DMS114 treated with DMSO at 0.1 percent for 48 hours (cell line): ENCODE measurements around the gene SIRT5.

ENCODE experiments used
- DNase-seq: peaks from one replicate; lab custom pipeline; 2025; ENCODE audit not compliant: unreplicated experiment; lab: John Stamatoyannopoulos, UW

The SIRT5 gene

DNA sequence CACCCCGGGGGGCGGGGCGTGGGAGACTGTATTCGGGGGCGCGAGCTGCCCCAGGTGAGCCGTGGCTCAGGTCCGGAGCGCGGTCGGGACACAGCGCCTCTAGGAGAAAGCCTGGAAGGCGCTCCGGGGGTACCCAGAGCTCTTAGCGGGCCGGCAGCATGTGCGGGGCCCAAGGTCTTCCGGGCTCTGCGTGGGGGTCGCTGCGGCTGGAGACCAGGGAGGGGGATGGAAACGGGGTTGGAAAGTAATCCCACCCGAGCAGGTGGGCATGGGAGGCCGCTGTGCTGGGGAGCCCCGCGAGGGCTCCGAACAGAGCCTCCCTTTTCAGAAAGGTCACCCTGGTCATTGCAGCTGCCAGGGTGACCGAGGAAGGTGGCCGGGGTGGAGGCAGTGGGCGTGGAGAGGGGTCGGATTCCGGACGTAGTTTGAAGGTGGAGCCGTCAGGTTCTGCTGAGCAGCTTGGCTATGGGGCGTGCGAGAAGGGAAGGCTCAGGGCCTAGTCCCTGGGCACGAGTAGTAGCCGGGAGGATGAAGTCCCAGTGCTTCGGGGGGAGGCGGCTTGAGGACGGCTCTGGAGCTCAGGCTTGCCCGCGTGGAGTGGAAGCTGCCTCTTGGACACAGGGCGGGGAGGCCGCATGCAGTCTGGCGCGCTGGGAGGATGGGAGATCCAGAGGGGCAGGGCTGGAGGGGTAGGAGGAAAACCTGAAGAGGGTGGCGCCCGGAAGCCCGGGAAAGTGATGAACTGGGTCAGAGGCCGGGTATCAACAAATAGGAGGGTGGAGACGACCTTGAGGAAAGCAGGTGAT lies at the start of gene SIRT5:
Gene SIRT5 (plus strand): TSS at position 31 of the 806 bp plus-strand sequence. CDS start 9,510 bp downstream, outside the sequence.
- DNase-seq: peak; percentile 85

DNA sequence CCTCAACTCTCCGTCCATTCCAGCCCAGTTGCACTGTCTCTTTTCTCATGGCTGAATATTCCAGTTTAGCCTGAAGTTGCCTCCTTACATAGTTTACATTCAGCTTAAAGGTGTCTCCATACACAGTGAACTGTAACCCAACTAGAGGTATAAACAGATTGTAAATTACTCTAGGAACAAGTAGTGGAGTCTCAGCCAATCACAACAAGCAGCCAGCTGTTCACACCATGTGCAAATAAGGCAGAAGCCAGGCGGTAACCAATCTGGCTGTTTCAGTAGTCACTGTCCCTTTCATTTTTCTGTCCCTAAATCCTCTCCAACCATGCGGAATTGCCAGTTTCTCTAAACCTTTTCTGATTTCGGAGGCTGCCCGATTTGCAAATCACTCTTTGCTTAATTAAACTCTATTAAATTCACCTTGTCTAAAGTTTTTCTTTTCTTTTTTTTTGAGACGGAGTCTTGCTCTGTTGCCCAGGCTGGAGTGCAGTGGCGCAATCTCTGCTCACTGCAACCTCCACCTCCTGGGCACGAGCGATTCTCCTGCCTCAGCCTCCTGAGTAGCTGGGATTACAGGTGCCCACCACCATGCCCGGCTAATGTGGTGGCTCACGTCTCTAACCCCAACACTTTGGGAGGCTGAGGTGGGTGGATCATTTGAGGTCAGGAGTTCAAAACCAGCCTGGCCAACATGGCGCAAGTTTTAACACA lies 49.4 kb upstream of the SIRT5 start:
- DNase-seq: no peak

DNA sequence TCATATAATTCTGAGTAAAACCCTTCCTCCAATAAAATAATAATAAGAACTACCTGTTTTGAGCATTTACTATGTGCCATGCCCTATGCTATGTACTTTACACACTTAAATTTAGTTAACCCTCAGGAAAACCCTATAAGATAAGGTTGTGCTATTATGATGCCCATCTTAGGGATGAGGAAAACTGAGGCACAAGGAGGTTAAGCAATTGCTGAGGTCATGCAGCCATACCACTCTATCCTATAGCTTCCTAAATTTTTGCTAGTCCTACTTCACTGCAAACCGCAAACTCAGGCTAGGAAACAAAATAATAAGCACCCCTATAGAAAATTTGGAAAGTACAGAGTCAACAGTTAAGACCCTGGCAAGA lies 48.1 kb upstream of the SIRT5 start:
- DNase-seq: no peak

DNA sequence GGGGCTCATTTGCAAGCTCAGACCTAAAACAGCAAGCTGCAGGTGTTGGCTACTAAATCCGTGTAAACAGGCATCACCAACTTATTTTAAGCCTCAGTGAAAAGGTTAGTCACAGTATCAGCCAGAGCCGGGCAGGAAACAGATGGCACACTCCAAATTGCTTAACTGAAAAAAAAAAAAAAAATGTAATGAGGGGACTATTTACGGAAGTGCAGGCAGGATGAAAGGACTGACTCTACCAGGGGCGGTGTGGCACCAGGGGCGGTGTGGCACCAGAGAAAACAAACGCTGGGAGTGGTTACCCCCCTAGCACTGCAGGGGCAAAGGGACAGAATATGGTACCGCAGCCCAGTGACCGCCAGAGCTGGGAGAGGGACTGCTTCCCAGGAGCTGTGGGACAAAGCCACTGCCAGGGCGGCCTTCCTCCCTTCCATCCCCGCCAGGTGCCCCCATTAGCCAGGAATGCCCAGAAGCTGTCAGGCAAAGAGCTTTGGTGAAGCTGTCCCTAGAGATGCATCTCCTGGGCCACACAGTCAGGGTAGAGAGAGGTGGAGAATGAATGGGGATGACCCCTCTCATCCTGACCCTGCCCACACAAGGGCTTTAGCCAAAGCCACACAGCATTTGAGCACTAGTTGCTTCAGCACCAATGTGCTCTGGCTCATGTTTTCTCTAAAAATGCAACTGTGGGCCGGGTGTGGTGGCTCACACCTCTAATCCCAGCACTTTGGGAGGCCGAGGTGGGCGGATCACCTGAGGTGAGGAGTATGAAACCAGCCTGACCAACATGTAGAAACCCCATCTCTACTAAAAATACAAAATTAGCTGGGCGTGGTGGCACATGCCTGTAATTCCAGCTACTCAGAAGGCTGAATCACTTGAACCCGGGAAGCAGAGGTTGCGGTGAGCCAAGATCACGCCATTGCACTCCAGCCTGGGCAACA lies 47.4 kb upstream of the SIRT5 start:
- no peak for DNase-seq

DNA sequence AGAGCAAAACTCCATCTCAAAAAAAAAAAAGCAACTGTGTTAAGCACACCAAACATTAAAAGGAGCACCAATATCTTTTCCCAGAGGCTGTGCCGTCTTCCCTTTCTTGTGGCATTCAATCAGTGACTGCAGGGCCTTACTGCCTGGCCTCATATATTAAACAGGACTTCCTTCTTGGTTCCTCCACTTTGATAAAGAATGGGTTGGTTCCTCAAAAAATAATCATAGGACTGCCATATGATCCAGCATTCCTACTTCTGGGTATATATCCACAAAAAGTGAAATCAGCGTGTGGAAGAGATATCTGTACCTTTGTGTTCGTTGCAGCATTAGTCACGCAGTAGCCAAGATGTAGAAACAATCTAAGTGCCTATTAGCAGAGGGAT lies 46.7 kb upstream of the SIRT5 start:
- no peak for DNase-seq

DNA sequence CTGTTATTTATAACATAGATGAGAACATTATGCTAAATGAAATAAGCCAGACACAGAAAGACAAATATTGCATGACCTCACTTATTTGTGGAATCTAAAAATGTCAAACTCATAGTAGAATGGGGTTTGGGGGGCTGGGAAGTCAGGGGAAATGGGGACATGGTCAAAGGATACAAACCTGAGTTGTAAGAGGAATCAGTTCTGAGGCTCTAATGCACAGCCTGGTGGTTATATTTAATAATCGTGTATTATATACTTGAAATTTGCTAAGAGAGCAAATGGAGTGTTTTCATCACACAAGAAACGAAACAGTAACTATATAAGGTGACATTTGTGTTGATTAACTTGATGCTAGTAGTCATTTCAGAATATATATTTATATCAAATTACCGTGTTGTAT lies 46.2 kb upstream of the SIRT5 start:
- no peak for DNase-seq

DNA sequence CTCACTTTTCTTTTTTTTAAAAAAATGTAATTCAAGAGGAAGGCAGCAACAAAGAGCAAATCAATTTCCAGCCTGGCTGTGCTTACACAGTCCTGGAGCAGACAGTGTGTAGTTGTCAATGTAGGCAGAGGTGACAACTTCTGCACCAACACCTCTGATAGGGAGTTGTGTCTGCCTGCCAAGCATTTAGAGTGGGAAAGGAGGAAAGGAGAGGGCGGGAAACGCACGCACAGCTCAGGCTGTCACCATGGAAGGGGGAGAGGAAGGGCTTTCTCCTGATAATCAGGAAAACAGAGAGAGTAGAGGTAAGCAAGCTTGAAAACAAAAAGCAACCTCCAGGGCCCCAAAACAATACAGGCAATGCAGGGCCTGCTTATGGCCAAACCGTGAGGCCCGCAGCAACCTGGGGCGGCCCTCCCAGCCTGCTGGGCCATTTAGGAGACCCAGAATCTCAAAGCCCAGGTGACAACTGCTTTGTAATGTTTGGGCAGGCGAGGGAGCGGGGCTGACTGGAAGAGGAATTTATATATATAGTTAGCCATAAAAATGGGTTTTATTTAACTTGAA lies 45.5 kb upstream of the SIRT5 start:
- DNase-seq: no peak

DNA sequence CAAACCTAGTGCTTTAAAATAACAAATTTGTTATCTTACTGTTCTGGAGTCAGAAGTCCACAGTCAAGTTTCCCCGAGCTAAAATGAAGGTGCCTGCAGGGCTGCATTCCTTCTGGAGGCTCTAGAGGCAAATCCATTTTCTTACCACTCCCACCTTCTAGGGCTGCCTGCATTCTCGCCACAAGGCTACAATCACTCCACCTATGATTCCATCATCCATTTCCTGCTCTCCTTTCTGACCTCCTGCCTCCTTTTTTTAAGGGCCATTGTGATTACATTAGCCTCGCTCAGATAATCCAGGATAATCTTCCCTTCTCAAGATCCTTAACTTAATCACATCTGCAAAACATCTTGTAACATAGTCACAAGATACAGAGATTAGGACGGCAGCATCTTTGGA lies 42.4 kb upstream of the SIRT5 start:
- no peak for DNase-seq

DNA sequence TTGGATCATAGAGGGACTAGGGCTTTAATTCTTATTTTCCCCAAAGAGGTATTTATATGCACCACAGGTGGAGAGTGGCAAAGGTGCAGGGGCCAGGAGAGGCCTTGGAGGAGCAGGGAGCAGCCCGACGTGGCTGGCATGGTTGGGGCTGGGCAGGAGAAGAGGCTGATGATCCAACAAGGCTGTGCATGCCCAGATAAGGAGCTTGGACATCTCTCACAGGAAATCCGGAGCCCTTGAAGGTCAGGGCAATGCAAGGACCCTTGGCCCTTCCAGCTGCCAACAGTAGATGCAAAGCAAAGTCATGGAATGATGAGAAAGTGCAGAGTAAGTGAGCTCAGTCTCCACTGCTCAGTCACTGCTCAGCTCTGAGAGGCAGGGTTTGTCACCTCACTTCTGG lies 39.9 kb upstream of the SIRT5 start:
- no peak for DNase-seq

DNA sequence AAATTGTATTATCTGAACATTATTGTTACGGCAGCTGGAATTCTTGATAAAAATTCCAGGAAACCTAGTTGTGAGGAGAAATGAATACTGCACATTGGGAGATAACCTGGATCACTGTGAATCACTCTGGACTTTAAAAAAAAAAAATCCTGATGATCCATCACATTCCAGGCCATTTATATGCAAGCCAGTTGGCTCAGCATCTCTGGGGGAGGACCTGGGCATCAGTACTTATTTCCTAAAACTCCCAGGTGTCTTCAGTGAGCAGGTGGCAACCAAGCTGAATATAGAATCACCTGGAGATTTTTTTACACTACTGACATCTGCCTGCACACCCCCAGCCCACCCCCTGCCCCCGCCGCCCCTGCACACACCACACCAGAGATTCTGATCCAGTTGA lies 39.1 kb upstream of the SIRT5 start:
- DNase-seq: no peak

DNA sequence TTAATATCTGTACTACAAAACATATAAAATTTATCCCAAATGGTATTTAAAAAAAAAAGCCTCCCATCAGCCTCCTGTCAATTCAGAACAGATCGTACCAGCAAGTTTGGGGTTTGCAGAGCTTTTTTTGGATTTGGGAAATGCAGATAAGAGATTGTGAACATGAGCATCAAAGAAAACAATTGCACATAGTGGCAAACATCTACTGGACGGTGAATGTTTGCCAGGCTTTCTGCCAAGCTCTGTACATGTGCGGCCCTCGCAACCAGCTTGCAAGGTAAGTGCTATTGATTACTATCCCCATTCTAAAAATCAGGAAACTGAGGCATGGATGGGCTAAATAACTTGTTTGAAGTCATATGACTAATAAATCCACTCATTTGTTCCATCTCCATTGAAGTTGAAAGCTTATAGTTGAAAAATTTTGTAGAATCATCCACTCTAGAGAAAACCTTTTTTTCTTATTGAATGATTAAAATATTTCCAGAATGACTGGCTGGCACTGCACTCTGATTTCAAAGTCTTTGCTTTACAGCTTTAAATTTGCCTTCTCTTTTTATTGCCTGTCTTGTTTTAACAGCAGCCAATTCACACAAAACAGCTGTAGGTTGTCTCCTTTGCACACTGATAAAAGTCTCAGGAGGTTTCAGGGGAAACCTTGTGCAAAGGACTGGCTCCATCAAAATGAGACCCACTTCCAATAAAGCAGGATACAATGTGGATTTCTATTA lies 37.4 kb upstream of the SIRT5 start:
- DNase-seq: no peak

DNA sequence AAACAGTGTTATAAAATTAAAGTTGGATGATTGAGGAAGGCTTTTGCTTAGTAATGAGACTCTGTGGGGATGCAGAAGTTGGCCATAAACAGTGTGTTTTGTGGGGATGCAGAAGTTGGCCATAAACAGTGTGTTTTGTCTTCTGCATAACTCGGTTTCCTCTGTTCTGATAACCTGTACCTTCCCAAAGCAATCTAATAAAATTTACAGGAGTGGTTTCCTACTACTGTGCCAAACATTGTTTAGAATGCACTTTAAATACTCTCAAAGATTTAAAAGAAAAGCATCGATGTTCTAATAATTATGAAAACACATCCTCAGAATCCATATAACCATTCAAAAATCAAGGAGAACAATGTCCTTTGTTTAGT lies 36.9 kb upstream of the SIRT5 start:
- DNase-seq: no peak

DNA sequence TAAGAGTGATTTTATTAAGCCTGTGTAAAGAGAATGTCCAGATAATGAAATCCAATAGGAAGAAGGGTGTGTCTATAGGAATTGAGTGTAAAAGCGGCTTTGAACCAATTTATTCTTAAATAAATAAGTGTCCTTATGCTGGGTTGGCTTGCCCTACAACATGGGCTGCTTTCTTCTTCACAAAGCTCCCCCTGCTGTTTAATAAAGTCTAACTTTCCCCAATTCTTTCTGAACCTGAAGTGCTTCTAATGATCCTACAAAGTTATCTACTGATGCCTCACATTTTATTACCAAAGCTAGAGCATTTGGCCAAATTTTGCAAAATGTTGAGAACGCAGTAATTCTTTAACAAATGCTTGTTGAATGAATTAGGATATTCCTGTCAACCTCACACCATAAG lies 36.3 kb upstream of the SIRT5 start:
- peak; percentile 45 for DNase-seq

DNA sequence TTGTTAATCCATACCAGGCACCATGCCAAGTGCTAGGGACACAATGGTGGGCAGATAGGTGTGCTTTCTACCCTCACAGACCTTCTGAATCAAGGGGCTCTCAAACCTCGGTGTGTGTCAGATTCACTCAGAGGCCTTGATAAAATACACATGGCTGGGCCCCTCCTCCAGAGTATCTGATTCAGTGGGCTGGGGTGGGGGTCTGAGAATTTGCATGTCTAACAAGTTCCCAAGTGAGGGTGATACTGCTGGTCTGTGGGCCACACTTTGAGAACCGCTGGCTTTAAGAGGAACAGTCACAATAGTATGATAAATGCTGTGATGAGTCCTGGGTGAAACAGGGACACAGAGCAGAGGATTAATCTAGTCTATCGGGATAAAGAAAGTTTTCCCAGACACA lies 35.8 kb upstream of the SIRT5 start:
- DNase-seq: no peak

DNA sequence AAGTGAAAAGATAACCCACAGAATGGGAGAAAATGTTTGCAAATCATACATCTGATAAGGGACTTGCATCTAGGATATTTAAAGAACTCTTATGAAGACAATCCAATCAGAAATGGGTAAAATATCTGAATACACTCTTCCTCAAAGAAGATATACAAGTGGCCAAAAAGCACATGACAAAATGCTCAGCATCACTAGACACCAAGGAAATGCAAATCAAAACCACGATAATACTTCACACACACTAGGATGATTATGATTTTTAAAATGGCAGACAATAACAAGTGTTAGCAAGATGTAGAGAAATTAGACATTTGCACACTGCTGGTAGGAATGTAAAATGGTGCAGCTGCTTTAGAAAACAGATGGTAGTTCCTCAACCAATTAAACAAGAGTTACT lies 34.8 kb upstream of the SIRT5 start:
- DNase-seq: no peak

DNA sequence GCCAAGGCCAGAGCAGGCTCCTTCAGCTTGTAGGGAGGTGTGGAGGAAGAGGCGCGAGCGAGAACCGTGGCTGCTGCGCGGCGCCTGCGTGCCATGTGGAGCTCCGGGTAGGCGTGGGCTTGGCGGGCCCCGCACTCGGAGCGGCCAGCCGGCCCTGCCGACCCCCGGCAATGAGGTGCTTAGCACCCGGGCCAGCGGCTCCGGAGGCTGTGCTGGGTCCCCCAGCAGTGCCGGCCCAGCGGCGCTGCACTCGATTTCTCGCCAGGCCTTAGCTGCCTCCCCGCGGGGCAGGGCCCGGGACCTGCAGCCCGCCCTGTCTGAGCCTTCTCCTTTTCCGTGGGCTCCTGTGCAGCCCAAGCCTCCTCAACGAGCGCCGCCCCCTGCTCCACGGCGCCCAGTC lies 32.9 kb upstream of the SIRT5 start:
- DNase-seq: no peak

DNA sequence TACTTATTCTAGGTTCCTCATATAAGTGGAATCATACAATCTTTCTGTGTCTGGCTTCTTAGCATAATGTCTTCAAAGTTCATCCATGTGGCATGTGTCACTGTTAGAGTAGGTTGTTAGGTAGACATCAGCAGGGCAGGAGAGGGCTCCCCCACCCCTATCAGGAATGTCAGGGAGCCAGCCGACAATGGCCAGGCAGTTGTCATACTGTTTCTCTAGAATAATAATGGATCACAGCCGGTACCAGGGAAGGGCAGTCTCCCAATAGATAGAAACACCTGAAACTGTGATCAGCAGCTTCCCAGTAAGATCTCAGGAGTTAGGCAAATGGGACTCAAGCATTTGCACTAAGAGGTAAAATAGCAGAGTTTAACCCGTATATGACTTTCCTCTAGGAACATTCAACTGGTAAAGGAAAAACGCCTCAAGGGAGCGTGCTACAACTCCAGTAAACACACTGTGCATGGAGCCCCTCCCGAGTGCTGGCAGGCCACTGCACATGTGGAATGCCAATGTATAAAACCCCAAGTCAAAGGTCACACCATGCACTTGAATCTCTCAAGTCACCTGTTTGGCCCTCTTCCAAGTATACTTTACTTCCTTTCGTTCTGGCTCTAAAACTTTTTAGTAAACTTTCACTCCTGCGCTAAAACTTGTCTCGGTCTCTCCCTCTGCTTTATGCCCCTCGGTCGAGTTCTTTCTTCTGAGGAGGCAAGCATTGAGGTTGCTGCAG lies 29.8 kb upstream of the SIRT5 start:
- DNase-seq: no peak

DNA sequence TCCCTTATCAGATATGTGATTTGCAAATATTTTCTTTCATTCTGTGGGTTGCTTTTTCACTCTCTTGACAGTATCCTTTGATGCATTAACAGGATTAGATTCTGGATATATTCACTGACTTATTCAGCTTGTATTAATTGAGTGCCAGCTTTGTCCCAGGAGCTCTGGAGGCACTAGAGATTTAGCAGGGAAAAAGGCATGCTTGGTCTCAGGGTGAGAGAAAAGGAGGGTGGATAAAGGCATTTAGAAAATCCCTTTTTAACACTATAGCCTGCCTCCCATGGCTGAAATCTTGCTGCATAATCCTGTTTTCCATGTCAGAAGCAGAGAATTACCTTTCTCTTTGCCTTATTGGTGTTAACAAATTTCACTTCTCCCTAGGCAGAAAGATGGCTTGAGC lies 28.5 kb upstream of the SIRT5 start:
- no peak for DNase-seq

DNA sequence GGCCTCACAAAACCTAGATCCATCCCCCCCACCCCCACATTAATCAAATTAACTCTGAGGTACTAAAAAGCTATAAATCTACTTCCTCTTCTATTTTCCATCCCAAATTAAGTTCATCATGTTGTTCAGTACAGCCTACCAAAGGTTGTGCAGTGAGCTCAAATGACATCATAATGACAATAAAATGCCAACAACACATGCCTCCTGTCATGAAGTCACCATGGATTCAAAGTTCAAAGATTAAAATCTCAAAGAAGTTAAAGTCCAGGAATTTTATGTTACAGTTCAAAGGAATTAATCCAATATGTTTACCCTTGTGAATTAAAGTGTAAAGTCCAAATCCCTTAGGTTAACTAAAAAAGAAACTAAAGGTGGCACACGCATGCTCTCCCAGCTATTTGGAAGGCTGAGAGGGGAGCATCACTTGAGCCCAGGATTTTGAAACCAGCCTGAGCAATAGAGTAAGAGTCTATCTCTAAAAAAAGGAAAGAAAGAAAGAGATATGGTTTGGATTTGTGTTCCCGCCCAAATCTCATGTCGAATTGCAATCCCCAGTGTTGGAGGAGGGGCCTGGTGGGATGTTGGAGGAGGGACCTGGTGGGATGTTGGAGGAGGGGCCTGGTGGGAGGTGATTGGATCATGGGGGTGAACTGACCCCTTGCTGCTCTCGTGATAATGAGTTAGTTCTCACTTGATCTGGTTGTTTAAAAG lies 25.7 kb upstream of the SIRT5 start:
- no peak for DNase-seq
